SH-SY5Y (cell line): ENCODE data around the gene ULBP2.

Experiments used
- GATA2 ChIP-seq: IDR thresholded peaks from 2 replicates; pipeline ENCODE4 v1.6.1; 2011; ENCODE audit warnings: mild to moderate bottlenecking, low read depth, low read length
- GATA3 ChIP-seq: IDR thresholded peaks from 2 replicates; pipeline ENCODE4 v1.6.1; 2011; ENCODE audit warnings: low read depth, mild to moderate bottlenecking, low read length, moderate library complexity

GRCh38 chr6:149931501-149931900 lies 10.3 kb upstream of the ULBP2 start:
- TF ChIP-seq GATA2 (no peak), GATA3 (no peak)
